Measurements from ENCODE around the gene TTC17.

DNA sequence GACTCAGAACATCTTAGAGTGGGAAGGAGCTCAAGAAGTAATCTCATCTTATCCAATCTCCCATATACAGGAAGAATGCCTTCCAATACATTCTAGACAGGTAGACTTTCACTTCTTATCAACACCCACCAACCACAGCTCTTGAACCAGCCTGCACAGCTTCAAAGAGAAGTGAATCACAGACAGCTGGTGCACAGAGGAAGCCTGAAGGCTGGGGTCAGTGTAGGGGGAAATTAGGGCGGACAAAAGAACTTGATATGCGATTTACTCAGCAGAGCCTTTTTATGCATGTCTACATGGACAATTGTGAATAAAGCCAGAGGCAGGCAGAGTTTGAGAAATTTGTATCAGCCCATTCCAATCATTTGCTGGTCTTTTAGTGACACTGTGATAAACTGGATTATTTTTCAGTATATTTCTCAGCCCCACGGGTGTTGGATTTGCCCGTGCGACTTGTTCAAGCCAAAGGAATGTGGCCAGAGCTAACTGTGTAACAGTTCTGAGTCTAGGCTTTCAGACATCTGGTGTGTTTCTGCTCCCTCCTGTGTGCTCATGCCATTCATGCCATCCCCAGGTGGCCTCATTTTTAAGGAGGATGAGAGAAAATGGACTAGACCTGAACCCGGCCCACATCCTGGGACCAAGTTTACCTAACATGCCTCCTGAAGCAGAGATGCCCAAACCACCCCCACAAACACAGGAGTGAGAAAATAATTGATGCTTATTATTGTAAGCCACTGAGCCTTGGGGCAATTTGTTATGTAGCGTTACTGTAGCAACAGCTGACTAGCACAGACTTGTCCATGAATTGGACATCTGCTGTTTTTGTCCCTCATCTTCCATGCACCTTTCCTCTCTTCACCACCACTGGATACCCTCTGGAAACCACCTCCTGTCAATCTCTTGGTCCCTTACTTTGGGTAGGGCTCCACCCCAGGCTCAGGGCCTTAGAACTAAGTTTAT lies 184.3 kb downstream of the TTC17 start:
- TF ChIP-seq CTCF (IDR thresholded peaks at IDR 0.05) (no peak), POLR2A (IDR thresholded peaks at IDR 0.05) (no peak), EP300 (IDR thresholded peaks at IDR 0.05) (no peak)

Data from ovary (tissue), 3 donors.